ENCODE results near the gene MAP3K13.
"Not testable (repeated sequence)": the region's sequence is repeated elsewhere in the genome, so short reads cannot be mapped to it uniquely, and the experiment has no call there.

Gene MAP3K13

DNA sequence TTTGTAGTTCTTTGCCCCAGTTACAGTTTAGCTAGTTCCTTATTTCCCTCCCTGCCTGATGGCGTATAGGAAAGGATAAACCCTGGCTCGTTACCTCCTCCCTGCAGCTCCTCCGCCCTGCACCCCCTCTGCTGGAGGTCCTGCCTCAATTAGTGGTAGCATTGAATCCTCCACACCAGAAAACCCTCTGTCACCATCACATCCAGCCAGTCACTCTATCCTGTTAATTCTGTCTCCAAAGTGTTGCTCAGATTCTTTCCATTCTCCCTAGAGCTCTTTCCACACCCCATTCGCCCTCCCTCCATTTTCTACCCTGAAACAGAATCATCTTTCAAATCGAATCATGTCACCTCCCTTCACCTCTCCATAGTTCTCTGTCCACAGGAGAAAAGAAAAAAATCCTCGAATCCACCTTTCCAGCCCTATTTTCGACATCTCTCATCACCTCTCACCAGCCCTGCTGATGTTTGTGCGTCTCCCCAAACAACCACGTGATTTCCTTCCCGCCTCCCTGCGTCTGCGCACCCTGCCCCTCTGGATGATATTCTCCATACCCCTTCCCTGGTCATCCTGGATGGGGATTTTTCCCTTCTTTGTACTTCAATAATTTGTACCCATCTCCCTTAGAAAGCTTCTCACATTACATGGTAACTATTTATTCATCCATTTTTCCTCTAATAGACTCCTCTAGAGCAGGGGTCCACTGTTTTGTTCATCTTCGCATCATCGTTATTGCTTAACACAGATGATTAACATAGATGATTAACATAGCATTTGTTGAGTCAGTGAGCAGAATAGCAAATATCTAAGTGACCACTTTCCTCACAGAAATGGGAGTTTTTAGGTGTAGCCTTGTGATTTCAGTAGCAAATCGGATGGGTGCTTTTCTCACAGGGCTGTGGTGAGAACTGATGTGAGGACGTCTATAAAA lies 37.1 kb downstream of the MAP3K13 start:
- no peak for DNase-seq

DNA sequence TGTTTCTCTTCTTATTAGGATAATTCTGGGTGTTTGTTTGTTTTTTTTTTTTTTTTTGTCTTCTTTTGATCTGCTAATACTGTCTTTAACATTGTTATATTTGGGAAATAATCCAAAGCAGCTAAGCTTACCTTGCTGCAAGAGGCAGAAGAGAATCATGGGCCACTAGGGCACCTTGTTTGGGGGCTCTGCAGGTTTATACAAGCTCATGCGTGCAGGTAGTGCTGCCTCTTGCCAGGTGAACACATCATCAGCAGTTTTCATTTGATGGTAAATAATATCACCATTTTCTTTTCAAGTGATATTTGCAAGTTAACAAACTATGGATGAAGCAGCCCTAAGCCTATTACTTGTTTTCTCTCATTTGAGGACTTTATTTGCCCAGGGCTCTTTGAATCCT lies 37.9 kb downstream of the MAP3K13 start:
- no peak for DNase-seq

DNA sequence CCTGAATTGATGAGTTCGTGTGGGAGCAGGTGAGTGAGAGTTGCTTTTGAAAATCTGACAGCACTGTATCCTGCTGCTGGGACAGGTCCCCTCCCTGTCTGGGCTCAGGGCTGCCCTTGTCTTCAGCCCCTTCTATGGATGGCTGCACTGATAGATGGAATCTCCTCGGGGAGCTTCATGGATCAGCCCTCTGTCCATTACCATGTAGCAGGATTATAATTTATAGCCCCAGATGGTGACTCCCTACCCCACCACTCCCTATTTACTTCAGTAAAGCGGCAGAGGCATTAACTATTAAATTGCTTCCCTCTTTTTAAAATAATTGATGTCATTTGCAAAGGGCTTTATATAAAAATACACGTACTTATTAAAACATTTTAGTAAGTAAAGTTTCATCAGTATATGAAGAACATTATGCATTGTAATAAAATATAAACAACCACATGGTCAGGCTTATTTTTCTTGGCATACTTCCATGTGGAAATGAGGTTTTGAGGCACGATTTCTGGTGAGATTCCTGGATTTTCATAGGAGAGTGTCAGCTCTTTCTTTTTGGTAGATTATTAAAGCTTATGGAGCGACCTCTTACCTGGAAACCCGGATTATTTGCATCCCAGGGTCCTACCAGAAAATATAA lies 38.5 kb downstream of the MAP3K13 start:
- DNase-seq, result no peak

DNA sequence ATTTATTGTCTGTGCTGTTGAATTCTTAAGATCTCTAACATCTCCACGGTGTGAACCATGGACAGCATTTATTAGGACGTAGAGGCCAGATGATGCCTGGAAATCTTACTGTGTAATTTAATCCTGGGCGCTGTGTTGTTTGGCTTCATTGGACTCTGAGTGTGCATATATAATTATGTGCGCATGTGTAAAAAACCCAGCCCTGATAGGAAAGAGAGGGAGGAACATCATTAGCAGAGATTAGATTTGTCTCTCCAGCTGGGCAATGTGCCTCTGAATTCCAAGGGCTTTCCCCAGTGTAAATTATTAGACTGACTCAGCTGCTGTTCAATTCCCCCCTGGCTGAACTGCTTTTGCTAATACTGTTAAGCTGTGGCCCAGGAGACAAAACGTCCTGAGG lies 39.6 kb downstream of the MAP3K13 start:
- DNase-seq, result no peak

DNA sequence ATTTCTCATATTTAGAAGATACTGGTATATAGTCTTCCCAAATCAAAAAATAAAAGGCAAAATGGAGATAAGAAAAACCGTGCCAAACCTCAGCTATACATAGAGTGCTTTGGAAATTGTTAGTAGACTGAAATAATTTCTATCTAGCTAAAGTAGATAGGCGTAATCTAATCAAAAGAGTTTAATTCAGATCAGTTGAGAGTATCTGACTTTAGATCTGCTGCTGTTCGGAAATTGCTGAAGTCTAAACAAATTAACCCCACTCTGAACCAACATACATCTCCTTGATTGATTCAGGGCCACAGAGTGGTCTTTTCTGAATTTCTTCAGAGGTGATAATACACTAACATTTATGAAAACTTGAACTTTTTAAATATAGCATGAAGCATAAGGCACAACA lies 40.1 kb downstream of the MAP3K13 start:
- no peak for DNase-seq

DNA sequence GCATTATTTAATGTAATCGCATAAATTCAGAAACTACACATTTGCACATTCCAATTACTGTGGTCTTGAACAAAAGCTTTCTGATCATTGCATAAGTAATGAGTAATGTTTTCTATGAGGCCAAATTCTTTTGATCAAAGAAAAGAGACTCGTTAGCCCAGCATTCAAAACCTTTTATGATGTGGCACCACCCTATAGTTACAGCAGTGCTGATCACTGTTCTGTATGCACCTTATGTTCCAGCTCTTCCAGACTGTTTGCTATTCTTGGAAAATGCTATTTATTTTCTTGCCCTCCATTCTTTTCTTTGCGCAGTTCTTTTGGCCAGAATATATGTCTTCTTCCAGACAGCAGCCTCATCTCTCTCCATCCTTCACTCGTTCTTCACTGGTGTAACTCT lies 42.3 kb downstream of the MAP3K13 start:
- DNase-seq, result no peak

DNA sequence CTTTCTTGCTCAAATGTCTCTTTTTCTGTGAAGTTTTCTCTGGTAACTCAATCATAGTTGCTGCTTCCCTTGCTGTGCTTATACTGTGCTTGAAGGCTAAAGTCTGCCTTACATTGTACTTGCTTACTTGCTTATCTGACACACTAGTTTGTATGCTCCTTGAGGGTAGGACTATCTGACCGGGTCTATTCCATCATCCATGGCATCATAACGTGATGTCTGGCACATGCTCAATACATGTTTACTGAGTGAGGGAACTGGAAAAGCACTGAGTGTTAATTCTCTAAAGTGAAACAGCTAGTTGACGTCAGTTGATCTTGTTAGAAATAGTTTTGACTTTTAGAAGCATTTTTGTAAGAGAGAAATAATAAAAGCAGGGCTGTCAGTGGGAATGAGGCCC lies 42.7 kb downstream of the MAP3K13 start:
- DNase-seq, result no peak

DNA sequence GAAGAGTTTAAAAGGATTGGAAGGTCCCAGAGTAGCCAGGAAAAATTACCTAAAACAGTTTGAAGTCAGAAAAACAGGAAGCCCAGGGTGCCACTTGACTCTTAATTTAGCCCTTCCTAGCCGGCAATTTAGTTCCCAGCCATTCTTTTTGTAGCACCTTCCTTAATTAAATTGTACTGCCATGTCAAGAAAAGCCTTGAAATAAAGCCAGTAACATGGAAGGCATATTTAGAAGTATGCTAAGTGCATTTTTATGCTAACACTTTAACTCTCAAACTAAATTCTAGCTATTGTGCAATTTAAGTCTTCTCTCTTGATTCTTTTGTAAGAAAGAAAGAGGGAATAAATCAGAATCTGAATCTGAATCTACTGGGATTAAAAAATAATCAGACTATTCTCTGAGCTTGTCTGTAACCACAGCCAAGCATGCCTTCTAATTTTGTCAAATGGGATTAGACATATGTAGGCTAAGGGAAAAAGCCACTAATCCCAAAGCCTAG lies 43.2 kb downstream of the MAP3K13 start:
- no peak for DNase-seq

DNA sequence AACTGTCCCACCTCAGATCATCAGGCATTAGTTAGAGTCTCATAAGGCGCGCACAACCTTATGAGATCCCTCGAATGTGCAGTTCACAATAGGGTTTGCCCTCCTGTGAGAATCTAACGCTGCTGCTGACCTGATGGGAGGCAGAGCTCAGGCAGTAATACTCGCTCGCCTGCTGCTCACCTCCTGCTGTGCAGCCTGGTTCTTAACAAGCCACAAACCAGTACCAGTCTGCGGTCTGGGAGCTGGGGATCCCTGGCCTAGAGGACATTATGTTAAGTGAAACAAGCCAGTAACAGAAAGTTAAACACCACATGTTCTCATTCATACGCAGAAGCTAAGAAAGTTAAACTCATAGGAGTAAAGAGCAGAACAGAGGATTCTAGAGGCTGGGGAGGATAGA lies 47.0 kb downstream of the MAP3K13 start:
- DNase-seq, result no peak

DNA sequence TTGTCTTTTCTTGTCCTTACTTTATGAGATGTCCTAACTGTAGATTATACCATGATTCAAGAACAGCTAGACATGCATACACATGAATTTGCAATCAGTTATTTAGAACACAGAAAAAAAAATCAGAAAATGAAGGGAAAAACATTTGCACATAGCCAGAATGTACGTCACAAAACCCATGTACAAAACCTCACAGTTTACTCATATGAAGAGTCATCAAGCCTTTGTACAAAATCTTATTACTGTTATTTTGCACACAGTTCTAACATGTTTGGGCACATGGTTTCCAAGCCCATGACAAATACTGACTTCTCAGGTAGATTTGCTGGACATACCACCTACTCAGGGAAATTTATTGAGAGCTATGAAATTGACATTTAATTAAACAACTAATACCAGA lies 48.2 kb downstream of the MAP3K13 start:
- DNase-seq, result no peak

DNA sequence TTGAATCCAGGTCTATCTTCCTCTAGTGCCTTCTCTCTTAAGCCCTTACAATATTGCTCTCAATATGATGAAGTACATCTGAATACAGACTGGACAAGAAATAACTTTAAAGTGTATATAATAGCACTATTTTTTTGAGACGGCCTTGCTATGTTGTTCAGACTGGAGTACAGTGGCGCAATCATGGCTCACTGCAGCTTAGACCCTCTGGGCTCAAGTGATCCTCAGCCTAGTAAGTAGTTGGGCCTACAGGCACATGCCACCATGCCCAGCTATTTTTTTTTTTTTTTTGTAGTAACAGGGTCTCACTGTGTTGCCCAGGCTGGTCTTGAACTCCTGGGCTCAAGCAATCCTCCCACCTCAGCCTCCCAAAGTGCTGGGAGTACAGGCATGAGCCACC lies 53.6 kb downstream of the MAP3K13 start:
- no peak for DNase-seq

DNA sequence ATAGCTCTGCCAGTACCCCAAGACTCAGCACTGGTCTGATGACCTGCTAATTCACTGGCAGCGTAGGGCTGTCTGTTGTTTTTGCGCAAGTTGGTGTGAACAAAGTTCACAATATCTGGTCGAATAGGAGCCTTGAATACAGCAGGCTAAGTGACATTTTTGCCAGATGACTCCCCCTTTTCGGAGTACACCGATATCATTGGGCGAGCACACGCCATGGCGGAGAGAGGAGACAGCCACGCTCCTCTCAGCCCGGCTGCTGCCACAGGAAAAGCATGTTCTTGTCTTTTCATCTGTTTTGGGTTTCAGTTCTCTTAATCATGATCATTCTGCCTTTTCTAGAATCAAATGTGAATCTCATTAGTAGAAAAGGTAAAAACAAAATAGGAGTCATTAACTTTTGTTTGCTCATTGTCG lies 55.6 kb downstream of the MAP3K13 start:
- DNase-seq, result not testable (repeated sequence)

DNA sequence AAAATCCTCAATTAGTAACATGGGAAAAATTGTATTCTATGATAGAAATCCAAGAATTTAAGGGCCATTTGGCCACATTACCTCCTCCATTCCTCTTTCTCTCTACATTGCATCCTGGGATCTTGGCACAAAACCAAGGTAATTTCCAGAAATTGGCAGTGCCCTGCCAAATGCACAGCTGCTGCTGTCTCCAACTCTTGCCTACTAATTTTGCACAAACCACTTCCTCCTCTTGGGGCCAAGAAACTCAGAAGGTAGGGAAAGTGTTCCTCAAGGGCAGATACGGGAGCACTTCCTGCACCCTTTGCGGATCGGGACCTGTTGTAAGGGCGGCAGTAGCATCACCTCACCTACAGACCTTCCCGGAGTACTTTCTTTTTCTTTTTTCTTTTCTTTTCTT lies 57.8 kb downstream of the MAP3K13 start:
- peak; percentile 75 for DNase-seq

DNA sequence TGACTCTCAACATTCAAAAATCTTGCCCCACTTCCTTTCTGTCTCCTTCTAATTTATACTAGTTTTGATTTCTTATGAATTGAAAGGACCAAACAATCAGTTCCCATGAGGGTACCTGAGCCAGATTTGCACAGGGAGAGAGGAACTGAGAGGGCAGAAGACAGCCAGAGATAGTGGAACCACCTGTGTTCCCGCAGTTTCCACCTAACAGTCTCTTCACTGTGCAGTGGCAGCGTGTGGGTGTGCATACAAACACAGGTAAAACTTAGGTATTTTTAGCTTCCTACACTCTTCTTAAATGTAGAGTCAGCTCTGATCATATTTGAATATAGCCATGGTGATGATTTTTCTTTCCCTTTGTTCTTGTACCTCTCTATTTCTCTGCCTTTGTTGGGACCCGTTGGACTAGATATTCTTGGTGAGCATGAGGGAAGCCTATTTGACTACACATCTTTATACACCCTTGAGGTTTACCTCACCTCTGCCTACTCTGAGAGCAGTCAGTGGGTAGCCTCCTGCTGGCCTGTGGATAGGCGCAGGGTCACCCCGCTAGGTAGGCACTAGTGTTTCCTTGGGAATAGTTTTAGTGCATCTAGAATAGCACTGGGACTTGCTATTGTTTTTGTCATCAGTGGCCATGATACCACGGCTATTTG lies 58.8 kb downstream of the MAP3K13 start:
- DNase-seq, result no peak

DNA sequence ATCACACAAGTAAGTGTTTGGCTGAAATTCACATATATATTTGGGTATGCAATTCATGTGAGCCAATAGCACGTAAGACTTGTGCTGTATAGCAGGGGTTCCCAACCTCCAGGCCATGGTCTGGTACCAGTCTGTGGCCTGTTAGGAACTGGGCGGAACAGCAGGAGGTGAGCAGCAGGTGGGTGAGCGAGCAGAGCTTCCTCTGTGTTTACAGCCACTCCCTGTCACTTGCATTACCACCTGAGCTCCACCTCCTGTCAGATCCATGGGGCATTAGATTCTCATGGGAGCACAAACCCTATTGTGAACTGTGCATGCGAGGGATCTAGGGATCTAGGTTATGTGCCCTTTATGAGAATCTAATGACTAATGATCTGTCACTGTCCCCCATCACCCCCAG lies 59.7 kb downstream of the MAP3K13 start:
- no peak for DNase-seq

DNA sequence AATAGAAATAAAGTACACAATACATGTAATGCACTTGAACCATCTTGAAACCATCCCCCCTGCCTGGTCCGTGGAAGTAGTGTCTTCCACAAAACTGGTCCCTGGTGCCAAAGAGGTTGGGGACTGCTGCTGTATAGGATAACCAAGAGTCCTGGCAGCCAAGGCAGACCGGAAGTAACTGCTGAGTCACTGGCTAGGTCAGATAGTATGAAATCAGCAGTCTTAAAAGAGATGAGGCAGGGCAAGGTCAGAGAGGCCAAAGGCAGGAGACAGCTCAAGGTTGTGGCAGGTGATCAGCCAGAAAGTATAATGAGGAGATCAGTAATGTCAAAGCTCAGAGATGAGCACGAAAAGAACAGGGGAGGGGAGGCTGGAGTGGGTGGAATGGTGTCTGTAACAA lies 60.2 kb downstream of the MAP3K13 start:
- no peak for DNase-seq

DNA sequence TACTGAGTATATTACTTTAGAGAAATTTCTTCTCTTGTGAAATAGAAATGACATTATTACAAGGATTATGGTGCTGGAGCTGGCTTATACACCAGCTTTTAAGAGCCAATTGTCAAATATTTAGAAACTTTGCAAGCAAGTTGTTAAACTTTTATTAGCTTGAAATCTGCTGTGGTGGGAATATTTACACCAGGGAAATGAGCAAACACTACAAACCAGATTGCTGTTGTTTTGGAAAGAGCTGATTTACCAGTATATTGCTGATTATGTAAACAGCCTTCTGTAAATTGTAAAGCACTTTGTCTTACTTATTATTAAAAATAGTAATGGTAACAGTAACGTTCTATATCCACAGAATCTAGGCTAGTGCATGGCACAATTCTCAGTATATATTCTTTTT lies 61.5 kb downstream of the MAP3K13 start:
- DNase-seq, result no peak

DNA sequence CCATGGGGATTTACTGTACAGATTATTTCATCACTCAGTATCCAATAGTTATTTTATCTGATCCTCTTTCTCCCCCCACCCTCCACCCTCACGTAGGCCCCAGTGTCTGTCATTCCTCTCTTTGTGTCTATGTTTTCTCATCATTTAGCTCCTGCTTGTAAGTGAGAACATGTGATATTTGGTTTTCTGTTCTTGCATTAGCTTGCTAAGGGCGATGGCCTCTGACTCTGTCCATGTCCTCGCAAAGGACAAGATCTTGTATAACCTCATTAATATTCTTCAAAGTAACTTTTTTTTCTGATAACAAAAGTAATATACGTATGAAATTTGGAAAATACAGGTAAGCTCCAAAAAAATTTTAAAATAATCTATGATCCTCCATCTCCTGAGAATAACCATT lies 67.4 kb downstream of the MAP3K13 start:
- DNase-seq, result no peak

DNA sequence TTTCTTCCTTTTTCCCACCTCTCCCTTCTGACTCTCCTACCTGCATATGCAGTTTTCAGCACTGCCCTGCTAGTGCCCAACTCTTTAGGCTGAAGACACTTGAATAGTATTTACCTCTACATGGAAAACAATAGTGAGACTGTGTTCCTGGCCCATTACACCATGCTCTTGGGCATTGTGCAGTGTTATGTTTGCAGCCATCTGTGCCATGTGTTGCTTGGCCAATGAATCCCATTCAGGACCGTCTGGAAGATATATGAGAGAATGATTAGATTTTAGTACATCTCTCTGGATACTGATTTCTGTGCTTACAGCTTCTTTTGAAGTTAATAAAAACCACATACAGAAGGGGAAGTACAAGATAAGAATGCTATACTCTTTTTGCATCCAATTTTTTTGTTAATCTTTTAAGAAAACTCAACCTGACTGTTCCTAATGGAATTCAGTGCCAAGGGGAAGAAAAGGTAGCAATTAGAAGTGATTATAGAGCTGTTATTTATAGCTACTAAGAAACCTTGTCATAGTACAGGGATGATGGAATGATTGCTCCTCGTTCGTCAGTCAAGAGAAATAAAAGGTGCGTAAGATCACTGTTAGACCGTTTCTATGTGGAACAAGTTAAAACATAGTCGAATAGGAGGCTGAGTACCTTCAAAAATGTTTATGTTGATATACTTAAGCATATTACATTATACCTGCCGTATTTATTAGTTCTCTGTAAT lies 77.0 kb downstream of the MAP3K13 start:
- DNase-seq, result no peak

DNA sequence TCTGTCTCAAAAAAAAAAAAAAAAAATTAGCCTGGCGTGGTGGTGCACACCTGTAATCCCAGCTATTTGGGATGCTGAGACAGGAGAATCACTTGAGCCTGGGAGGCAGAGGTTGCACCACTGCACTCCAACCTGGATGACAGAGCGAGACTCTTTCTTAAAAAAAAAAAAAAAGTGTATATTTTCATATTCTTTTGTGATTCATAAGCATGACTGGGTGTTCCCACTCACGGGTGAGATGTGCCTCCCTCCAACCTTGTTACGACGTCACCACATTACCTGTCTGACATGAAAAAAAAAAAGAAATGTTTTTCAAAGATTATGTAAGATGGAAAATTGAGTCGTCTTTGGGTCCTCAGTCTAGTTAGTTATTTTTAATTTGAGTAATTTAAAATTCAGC lies 79.1 kb downstream of the MAP3K13 start:
- no peak for DNase-seq

DNA sequence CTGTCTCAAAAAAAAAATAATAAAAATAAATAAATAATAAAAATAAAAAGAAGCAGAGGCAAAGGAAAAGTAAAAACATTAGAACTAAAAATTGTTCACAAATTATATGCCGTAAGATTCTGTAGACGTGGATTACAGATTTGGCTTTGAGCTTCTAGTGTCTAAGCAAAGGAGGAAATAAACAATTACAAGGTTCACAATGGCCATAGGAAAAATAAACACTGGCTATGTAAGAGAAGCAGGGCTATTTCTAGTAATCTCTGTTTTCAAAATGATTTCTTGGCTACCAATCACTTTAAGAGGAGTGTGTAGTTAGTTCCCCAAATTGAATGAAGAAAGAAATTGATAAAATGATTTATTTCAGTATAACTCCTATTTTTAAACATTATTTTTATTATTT lies 81.4 kb downstream of the MAP3K13 start:
- no peak for DNase-seq

DNA sequence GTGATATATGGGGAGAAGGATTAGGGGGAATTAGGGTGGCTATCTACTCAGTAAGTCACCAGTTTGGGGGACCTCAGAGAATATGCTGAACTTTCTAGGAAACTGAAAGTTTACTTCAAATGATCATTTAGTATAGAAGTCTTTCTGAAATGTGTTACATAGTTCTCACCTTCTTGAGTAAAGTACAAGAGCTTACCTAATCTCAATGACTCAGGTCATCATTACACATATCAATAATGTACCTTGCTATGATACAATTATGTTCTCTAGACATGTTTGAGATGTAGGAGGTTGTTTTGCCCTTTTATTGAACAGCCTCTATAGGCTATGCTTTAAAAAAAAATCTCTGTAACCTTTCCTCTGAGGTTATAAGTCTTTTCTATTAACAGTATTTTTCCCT lies 85.2 kb downstream of the MAP3K13 start:
- no peak for DNase-seq

DNA sequence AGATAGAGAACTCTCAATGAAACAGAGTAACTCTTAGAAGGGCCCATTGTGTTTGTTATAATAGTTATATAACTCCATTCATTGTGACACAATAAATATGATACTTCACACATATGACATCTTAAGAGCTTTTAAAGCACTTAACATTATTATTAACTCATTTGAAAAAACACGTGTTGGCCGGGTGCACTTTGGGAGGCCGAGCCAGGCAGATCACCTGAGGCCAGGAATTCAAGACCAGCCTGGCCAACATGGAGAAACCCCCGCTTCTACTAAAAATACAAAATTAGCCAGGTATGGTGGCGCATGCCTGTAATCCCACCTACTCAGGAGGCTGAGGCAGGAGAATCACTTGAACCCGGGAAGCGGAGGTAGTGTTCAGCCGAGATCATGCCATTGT lies 88.5 kb downstream of the MAP3K13 start:
- not testable (repeated sequence) for DNase-seq
